A549 (cell line): Measurements from ENCODE around the gene IGFBP5. TPM values are rescaled to one million over a fixed set of nuclear protein-coding genes. Genes with fewer than 3 reads are reported as not detected.

ENCODE experiments used
- ATAC-seq, 2 experiments: fragments of 200-7000 bp in 1 of 2; fragments of >200 bp in 1 of 2; cut with Nextera tagmentation in 1 of 2; cut with Tn5 transposase in 1 of 2; 3 replicates each; pipeline versions ENCODE4 v1.8.0 to v1.9.1; 2018 to 2020; ENCODE audit warnings: mild to moderate bottlenecking in 1 of 2, moderate library complexity in 1 of 2
- CTCF ChIA-PET: fragments of 300-600 bp; sonication (Branson Sonifier 250); formaldehyde crosslinking; extraction: SDS; loops from one replicate; lab custom pipeline; 2021; ENCODE audit warnings: antibody characterized with exemption, inconsistent platforms; lab: Yijun Ruan, JAX
- POLR2A ChIA-PET: fragments of 350-600 bp; formaldehyde crosslinking; extraction: SDS; loops from one replicate; lab custom pipeline; 2021; ENCODE audit warnings: antibody characterized with exemption, inconsistent platforms; lab: Yijun Ruan, JAX
- DNase-seq, 2 experiments: peaks; one replicate each; pipeline versions ENCODE4 v3.0.0 to v3.0.0-alpha.2; 2011 to 2016; ENCODE audit warnings: low read depth in 1 of 2, low spot score in 1 of 2
- FAIRE-seq: peaks from 2 replicates; lab custom pipeline; 2011; peaks lifted over from hg19 to GRCh38; lab: Jason Lieb, UNC
- H3K27ac ChIP-seq, 2 experiments: fragments of >200 bp; sonication (Bioruptor Twin); formaldehyde crosslinking; 3 replicates each; pipeline ENCODE4 v1.5.1; 2016 to 2017
- H3K4me1 ChIP-seq: fragments of >200 bp; sonication (Bioruptor Twin); formaldehyde crosslinking; 3 replicates; pipeline ENCODE4 v1.6.1; 2016
- H3K4me2 ChIP-seq: fragments of >200 bp; sonication (Bioruptor Twin); formaldehyde crosslinking; 3 replicates; pipeline ENCODE4 v1.6.1; 2016
- H3K4me3 ChIP-seq: fragments of >200 bp; sonication (Bioruptor Twin); formaldehyde crosslinking; 3 replicates; pipeline ENCODE4 v1.5.1; 2016
- H3K9me3 ChIP-seq: fragments of >200 bp; sonication (Bioruptor Twin); formaldehyde crosslinking; 3 replicates; pipeline ENCODE4 v1.6.1; 2016
- BCL3 ChIP-seq: fragments of >200 bp; sonication (Bioruptor Twin); formaldehyde crosslinking; IDR thresholded peaks from 3 replicates; pipeline ENCODE4 v1.6.1; 2016
- BHLHE40 ChIP-seq: IDR thresholded peaks from 2 replicates; pipeline ENCODE4 v1.6.1; 2012; ENCODE audit warnings: low read depth, low read length, inconsistent platforms
- CBX8 ChIP-seq: fragments of 200-600 bp; sonication (generic); IDR thresholded peaks from 2 replicates; pipeline ENCODE4 v1.6.1; 2016
- FOSL2 ChIP-seq, 2 experiments: fragments of 450-650 bp in 1 of 2; fragments of >200 bp in 1 of 2; sonication (Bioruptor Twin) in 1 of 2; formaldehyde crosslinking; IDR thresholded peaks; 2 replicates each; pipeline versions ENCODE4 v1.5.0 to v1.6.1; 2016 to 2020; ENCODE audit warnings: mild to moderate bottlenecking in 1 of 2, moderate library complexity in 1 of 2
- FOXS1 ChIP-seq: fragments of 250-450 bp; sonication (Bioruptor Pico); IDR thresholded peaks from 2 replicates; pipeline ENCODE4 v1.5.0; 2020; ENCODE audit warnings: mild to moderate bottlenecking, moderate library complexity
- HES2 ChIP-seq: fragments of >200 bp; sonication (Bioruptor Twin); formaldehyde crosslinking; IDR thresholded peaks from 2 replicates; pipeline ENCODE4 v1.6.1; 2016
- HEYL ChIP-seq: fragments of 250-450 bp; sonication (Bioruptor Pico); IDR thresholded peaks from 2 replicates; pipeline ENCODE4 v1.8.0; 2021; ENCODE audit warnings: mild to moderate bottlenecking, moderate library complexity
- HOXA7 ChIP-seq: fragments of 250-450 bp; sonication (Bioruptor Pico); IDR thresholded peaks from 2 replicates; pipeline ENCODE4 v1.5.0; 2020; ENCODE audit warnings: mild to moderate bottlenecking, moderate library complexity
- JUN ChIP-seq, 2 experiments: fragments of >200 bp; sonication (Bioruptor Twin); formaldehyde crosslinking; IDR thresholded peaks; 2 replicates in 1 of 2; 3 replicates in 1 of 2; pipeline ENCODE4 v1.6.1; 2016 to 2017
- KDM1A ChIP-seq: fragments of 200-600 bp; sonication (generic); IDR thresholded peaks from 2 replicates; pipeline ENCODE4 v1.6.1; 2016; ENCODE audit warnings: low read depth, mild to moderate bottlenecking
- MAZ ChIP-seq: fragments of 150-350 bp; IDR thresholded peaks from 2 replicates; pipeline ENCODE4 v1.6.1; 2014; ENCODE audit warnings: antibody characterized with exemption, low read depth, low read length, borderline replicate concordance
- MYC ChIP-seq: IDR thresholded peaks from 2 replicates; pipeline ENCODE4 v1.6.1; 2012; ENCODE audit warnings: mild to moderate bottlenecking, inconsistent platforms, low read length, improper control_type of control experiment, borderline replicate concordance
- NFE2L2 ChIP-seq: fragments of 150-350 bp; conservative IDR thresholded peaks from 2 replicates; pipeline ENCODE4 v1.6.1; 2014; ENCODE audit warnings: low read length
- NR3C1 ChIP-seq: fragments of >200 bp; sonication (Bioruptor Twin); formaldehyde crosslinking; IDR thresholded peaks from 3 replicates; pipeline ENCODE4 v1.6.1; 2017
- PBX3 ChIP-seq: IDR thresholded peaks from 2 replicates; pipeline ENCODE4 v1.6.1; 2012
- PHF8 ChIP-seq: fragments of 200-600 bp; sonication (generic); IDR thresholded peaks from 2 replicates; pipeline ENCODE4 v1.6.1; 2016; ENCODE audit warnings: low read depth, mild to moderate bottlenecking, antibody characterized with exemption, moderate library complexity, borderline replicate concordance
- POLR2A ChIP-seq: IDR thresholded peaks from 2 replicates; pipeline ENCODE4 v1.6.1; 2012; ENCODE audit warnings: mild to moderate bottlenecking, low read length
- POLR2AphosphoS2 ChIP-seq: conservative IDR thresholded peaks from 2 replicates; pipeline ENCODE4 v1.6.1; 2012; ENCODE audit warnings: low read length, improper control_type of control experiment, inconsistent platforms
- RAD21 ChIP-seq, 2 experiments: fragments of >200 bp in 1 of 2; sonication (Bioruptor Twin) in 1 of 2; formaldehyde crosslinking in 1 of 2; IDR thresholded peaks in 1 of 2; conservative IDR thresholded peaks in 1 of 2; 2 replicates in 1 of 2; 3 replicates in 1 of 2; pipeline ENCODE4 v1.6.1; 2012 to 2018; ENCODE audit warnings: inconsistent platforms in 1 of 2
- RCOR1 ChIP-seq: fragments of 150-350 bp; IDR thresholded peaks from 2 replicates; pipeline ENCODE4 v1.6.1; 2014; ENCODE audit warnings: antibody characterized with exemption, low read length, low read depth
- RFX5 ChIP-seq: fragments of 450-650 bp; IDR thresholded peaks from 2 replicates; pipeline ENCODE4 v1.7.1; 2014; ENCODE audit warnings: antibody characterized with exemption, mild to moderate bottlenecking, moderate library complexity
- SMC3 ChIP-seq: fragments of >200 bp; sonication (Bioruptor Twin); formaldehyde crosslinking; IDR thresholded peaks from 3 replicates; pipeline ENCODE4 v1.6.1; 2018; ENCODE audit warnings: inconsistent platforms
- TP53 ChIP-seq: fragments of 250-450 bp; sonication (Bioruptor Pico); IDR thresholded peaks from 2 replicates; pipeline ENCODE4 v1.5.0; 2021; ENCODE audit warnings: mild to moderate bottlenecking, moderate library complexity
- USF2 ChIP-seq: fragments of 450-650 bp; IDR thresholded peaks from 2 replicates; pipeline ENCODE4 v1.6.1; 2014; ENCODE audit warnings: antibody characterized with exemption
- ZC3H11A ChIP-seq: fragments of 450-650 bp; IDR thresholded peaks from 2 replicates; pipeline ENCODE4 v1.6.1; 2014; ENCODE audit warnings: antibody characterized with exemption, mild to moderate bottlenecking
- ZFP36 ChIP-seq: fragments of 450-650 bp; IDR thresholded peaks from 2 replicates; pipeline ENCODE4 v1.6.1; 2014; ENCODE audit warnings: borderline replicate concordance; ENCODE audit not compliant: partially characterized antibody
- ZNF302 ChIP-seq: fragments of 250-450 bp; sonication (Bioruptor Pico); IDR thresholded peaks from 2 replicates; pipeline ENCODE4 v1.9.0; 2021; ENCODE audit warnings: inconsistent platforms, mild to moderate bottlenecking, moderate library complexity
- ZSCAN20 ChIP-seq: fragments of 250-450 bp; sonication (Bioruptor Pico); IDR thresholded peaks from 2 replicates; pipeline ENCODE4 v1.8.0; 2022; ENCODE audit warnings: mild to moderate bottlenecking, moderate library complexity
- WGBS: methylation state at CpG from one replicate; pipeline ENCODE4 v1.1.6; 2017; ENCODE audit errors: missing lambda C conversion rate; 5-methylcytosine and 5-hydroxymethylcytosine counted together
- polyA plus RNA-seq, 4 experiments: library from polyadenylated mRNA; depleted of rRNA in 3 of 4; stranded (reverse); fragments of >200 nt; fragmentation: RNase III in 1 of 4; extraction: RNeasy Plus Mini Kit Qiagen cat#74134 plus additional on column Dnase treatment in 1 of 4; gene quantifications; 2 replicates in 3 of 4; 3 replicates in 1 of 4; pipeline ENCODE4 v1.2.3, GENCODE V29; 2011 to 2017
- TF ChIP-seq, protein P1 (sequence below): fragments of 250-450 bp; sonication (Bioruptor Pico); IDR thresholded peaks from 2 replicates; pipeline ENCODE4 v1.5.0; 2020; ENCODE audit warnings: low read depth, mild to moderate bottlenecking, moderate library complexity

Gene IGFBP5
- polyA plus RNA-seq, 2 of the 4 experiments (the other 2 are of a cell fraction): 0.23 to 0.97 TPM

DNA sequence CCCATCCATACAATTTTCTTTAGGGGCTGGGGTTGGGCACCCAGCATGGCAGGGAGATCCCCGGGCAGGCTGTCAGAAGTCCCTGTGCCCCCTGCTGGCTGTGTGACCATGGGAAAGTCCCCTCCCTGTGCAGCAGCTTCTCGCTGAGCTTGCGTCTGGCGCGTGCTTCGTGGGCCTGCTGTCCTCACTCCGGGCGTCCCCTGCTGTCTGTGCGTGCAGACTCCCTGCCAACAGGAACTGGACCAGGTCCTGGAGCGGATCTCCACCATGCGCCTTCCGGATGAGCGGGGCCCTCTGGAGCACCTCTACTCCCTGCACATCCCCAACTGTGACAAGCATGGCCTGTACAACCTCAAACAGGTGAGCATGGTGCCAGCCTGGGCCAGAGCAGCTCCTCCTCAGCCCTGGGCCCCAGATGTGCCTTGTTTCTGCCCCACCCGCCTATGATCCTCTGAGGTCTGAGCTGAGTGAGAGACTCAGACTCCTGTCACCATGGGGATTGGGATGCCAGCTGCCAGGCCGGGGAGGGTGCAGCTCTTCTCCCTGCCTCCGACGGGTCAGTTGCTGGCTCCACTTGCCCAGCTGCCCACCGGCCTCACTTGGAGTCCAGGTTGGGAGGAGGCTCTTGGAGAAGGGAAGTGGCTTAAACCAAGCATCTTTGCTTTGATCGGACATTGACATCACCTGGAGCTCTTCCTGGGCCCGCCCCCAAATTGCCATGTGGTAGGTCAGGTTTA is 33.5 kb downstream of the IGFBP5 start:
- DNase-seq (peak in 1 of 2 experiments; percentile 12), ATAC-seq (peak in 1 of 2 experiments; percentile 30; a peak in 2 of 6 replicates), FAIRE-seq (no peak)
- CTCF ChIA-PET: interaction anchor here (1.0 to 16.9 kb wide), 5 partner anchors 10 to 157 kb away, joined by 3 to 402 read pairs (median 5); no protein-coding TSS in a partner anchor
- H3K27ac ChIP-seq: no peak overlapping the region
- H3K9me3 ChIP-seq: no peaks in the 10 kb centered on the region
- POLR2A ChIA-PET: interaction anchor here (0.5 kb wide), 1 partner anchor 14 kb away, joined by 3 read pairs; no protein-coding TSS in a partner anchor
- no peak overlapping the region for H3K4me2 ChIP-seq
- no peaks in the 10 kb centered on the region for H3K4me1 ChIP-seq
- WGBS: 86% methylated on average over 19 of the region's 20 CpGs
- no peak overlapping the region for H3K4me3 ChIP-seq
- peak in 1 of 2 experiments; percentile 22; a peak in 1 of 5 replicates for TF ChIP-seq RAD21 (conservative IDR thresholded peaks at IDR 0.05 in 1 of 2, IDR thresholded peaks at IDR 0.05 in 1 of 2)
- TF ChIP-seq USF2: no peak
- peak; percentile 28; the same call in 1 of the 3 replicates for TF ChIP-seq SMC3

GRCh38 chr2:216661051-216661450 is 34.3 kb downstream of the IGFBP5 start:
- FAIRE-seq (no peak), DNase-seq (no peak), ATAC-seq (no peak)
- WGBS: 94% methylated on average over 5 of the region's 5 CpGs
- Histone ChIP-seq H3K4me1 (no peaks in the 10 kb centered on the region), H3K9me3 (no peaks in the 10 kb centered on the region), H3K4me3 (no peak overlapping the region), H3K4me2 (no peak overlapping the region), H3K27ac (no peak overlapping the region)
- POLR2A ChIA-PET: no interaction called here
- CTCF ChIA-PET: interaction anchor here (0.9 to 16.9 kb wide), 5 partner anchors 9 to 156 kb away, joined by 3 to 402 read pairs (median 5); no protein-coding TSS in a partner anchor
- TF ChIP-seq CBX8: no peak
- no peak for TF ChIP-seq JUN (IDR thresholded peaks at IDR 0.05)
- TF ChIP-seq BHLHE40: no peak
- TF ChIP-seq ZFP36: no peak
- TF ChIP-seq NFE2L2: no peak
- TF ChIP-seq RCOR1: no peak
- TF ChIP-seq ZNF302 (CRISPR knock-in tag): no peak
- no peak for TF ChIP-seq POLR2A
- TF ChIP-seq PHF8: no peak
- TF ChIP-seq, protein P1, sequence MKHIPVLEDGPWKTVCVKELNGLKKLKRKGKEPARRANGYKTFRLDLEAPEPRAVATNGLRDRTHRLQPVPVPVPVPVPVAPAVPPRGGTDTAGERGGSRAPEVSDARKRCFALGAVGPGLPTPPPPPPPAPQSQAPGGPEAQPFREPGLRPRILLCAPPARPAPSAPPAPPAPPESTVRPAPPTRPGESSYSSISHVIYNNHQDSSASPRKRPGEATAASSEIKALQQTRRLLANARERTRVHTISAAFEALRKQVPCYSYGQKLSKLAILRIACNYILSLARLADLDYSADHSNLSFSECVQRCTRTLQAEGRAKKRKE (CRISPR knock-in tag): no peak
- no peak for TF ChIP-seq HEYL (CRISPR knock-in tag)
- TF ChIP-seq RFX5: no peak
- TF ChIP-seq ZC3H11A: no peak
- TF ChIP-seq KDM1A: no peak
- no peak for TF ChIP-seq HES2
- no peak for TF ChIP-seq HOXA7 (CRISPR knock-in tag)

DNA sequence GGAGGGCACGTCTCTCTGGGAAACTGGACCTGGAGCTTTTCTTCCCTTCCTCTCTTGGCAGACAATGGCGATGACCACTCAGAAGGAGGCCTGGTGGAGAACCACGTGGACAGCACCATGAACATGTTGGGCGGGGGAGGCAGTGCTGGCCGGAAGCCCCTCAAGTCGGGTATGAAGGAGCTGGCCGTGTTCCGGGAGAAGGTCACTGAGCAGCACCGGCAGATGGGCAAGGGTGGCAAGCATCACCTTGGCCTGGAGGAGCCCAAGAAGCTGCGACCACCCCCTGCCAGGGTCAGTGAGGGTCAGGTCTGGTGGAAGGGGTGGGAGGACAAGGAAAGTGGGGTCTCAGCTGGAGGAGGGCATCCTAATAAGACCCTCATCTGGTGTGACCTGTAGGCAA is 34.9 kb downstream of the IGFBP5 start:
- POLR2A ChIA-PET: no interaction called here
- no peak for ATAC-seq
- CTCF ChIA-PET: interaction anchor here (0.9 to 16.9 kb wide), 2 partner anchors 77 to 139 kb away, joined by 3 to 402 read pairs; no protein-coding TSS in a partner anchor
- 83% methylated on average over 10 of the region's 10 CpGs for whole genome bisulfite sequencing
- no peak for FAIRE-seq
- Histone ChIP-seq H3K4me1 (no peaks in the 10 kb centered on the region), H3K27ac (no peak overlapping the region), H3K4me3 (no peak overlapping the region), H3K4me2 (no peak overlapping the region), H3K9me3 (no peaks in the 10 kb centered on the region)
- no peak for DNase-seq
- TF ChIP-seq ZC3H11A: no peak
- no peak for TF ChIP-seq BCL3
- TF ChIP-seq MYC: no peak
- no peak for TF ChIP-seq FOSL2 (IDR thresholded peaks at IDR 0.05)
- no peak for TF ChIP-seq FOSL2 (CRISPR knock-in tag; IDR thresholded peaks at IDR 0.05)
- TF ChIP-seq CBX8: no peak
- TF ChIP-seq RFX5: no peak
- no peak for TF ChIP-seq POLR2AphosphoS2
- TF ChIP-seq NR3C1: no peak
- TF ChIP-seq PBX3: no peak
- no peak for TF ChIP-seq MAZ
- TF ChIP-seq HOXA7 (CRISPR knock-in tag): no peak
- TF ChIP-seq ZSCAN20: no peak
- no peak for TF ChIP-seq ZFP36
- TF ChIP-seq FOXS1 (CRISPR knock-in tag): no peak
- no peak for TF ChIP-seq USF2
- no peak for TF ChIP-seq TP53 (CRISPR knock-in tag)
